ENCODE measurements around the gene NUAK2.

- TF ChIP-seq EZH2 (IDR thresholded peaks at IDR 0.05; ENCODE audit: borderline replicate concordance, low read depth, low read length, severe bottlenecking) (no peak), CTCF (IDR thresholded peaks at IDR 0.05; ENCODE audit: extremely low read depth in 1 of 2, insufficient read depth in 1 of 2, low read depth in 1 of 2, low read length in 2 of 2) (no peak), MYC (IDR thresholded peaks at IDR 0.05; ENCODE audit: low read depth, low read length) (no peak)
Observed at GRCh38 chr1:205350124-205350523, 28.6 kb upstream of the NUAK2 start.
